GM12878 (cell line): ENCODE data around the gene VTI1A. TPM values are rescaled to one million over a fixed set of nuclear protein-coding genes. Genes with fewer than 3 reads are reported as not detected.

Experiments
- CREM ChIP-seq: IDR thresholded peaks from 2 replicates; pipeline ENCODE4 v1.6.1; 2014; ENCODE audit warnings: antibody characterized with exemption, low read depth
- E2F4 ChIP-seq: IDR thresholded peaks from 2 replicates; pipeline ENCODE4 v1.6.1; 2012; ENCODE audit warnings: low read depth, low read length, improper control_type of control experiment
- MEF2B ChIP-seq: fragments of 450-650 bp; IDR thresholded peaks from 2 replicates; pipeline ENCODE4 v1.6.1; 2018; ENCODE audit warnings: mild to moderate bottlenecking, moderate library complexity; ENCODE audit not compliant: partially characterized antibody, poor library complexity, severe bottlenecking
- MXI1 ChIP-seq: fragments of 150-350 bp; IDR thresholded peaks from 2 replicates; pipeline ENCODE4 v1.6.1; 2011; ENCODE audit warnings: low read depth, mild to moderate bottlenecking, inconsistent platforms, low read length, improper control_type of control experiment
- RAD51 ChIP-seq: fragments of 450-650 bp; IDR thresholded peaks from 2 replicates; pipeline ENCODE4 v1.6.1; 2016; ENCODE audit warnings: moderate library complexity, mild to moderate bottlenecking, inconsistent platforms
- RELA ChIP-seq: fragments of 450-650 bp; IDR thresholded peaks from 2 replicates; pipeline ENCODE4 v1.8.0; 2014; ENCODE audit warnings: borderline replicate concordance; ENCODE audit not compliant: partially characterized antibody
- SIN3A ChIP-seq: IDR thresholded peaks from 2 replicates; pipeline ENCODE4 v1.6.1; 2012; ENCODE audit warnings: low read depth, low read length, improper control_type of control experiment
- SKIL ChIP-seq: fragments of 450-650 bp; IDR thresholded peaks from 2 replicates; pipeline ENCODE4 v1.6.1; 2017; ENCODE audit warnings: mild to moderate bottlenecking, low read depth, inconsistent platforms; ENCODE audit not compliant: poor library complexity, severe bottlenecking
- polyA plus RNA-seq, 11 experiments: library from polyadenylated mRNA; depleted of rRNA in 4 of 11; unstranded in 6 of 11; stranded (reverse) in 5 of 11; fragments of >200 nt; fragmentation: Nextera tagmentation in 4 of 11; fragmentation: Illumina TruSeq in 1 of 11; extraction: Ambion mirVana in 4 of 11; extraction: Trizol in 1 of 11; gene quantifications; 1 replicate in 1 of 11; 2 replicates in 10 of 11; pipeline versions ENCODE4 v1.2.1 to v1.2.3, GENCODE V29; 2011 to 2016; ENCODE audit warnings: inconsistent platforms in 2 of 11, missing spikeins in 2 of 11, low read depth in 1 of 11
- total RNA-seq, 4 experiments: library from RNA; depleted of rRNA in 3 of 4; stranded (reverse); fragments of >200 nt in 3 of 4; fragmentation: Illumina TruSeq in 1 of 4; extraction: Trizol in 1 of 4; gene quantifications; 2 replicates each; pipeline versions ENCODE4 v1.2.1 to v1.2.3, GENCODE V29; 2013 to 2021
- TF ChIP-seq, protein P1 (sequence below): IDR thresholded peaks from 2 replicates; pipeline ENCODE4 v1.6.1; 2012; ENCODE audit warnings: low read depth, low read length, improper control_type of control experiment
- TF ChIP-seq, protein P2 (sequence below), 3 experiments: IDR thresholded peaks in 2 of 3; conservative IDR thresholded peaks in 1 of 3; 2 replicates each; pipeline ENCODE4 v1.5.1; 2011; ENCODE audit warnings: low read depth in 3 of 3, low read length in 3 of 3, mild to moderate bottlenecking in 3 of 3, control low read depth in 2 of 3, moderate library complexity in 2 of 3, inconsistent platforms in 1 of 3, mixed read lengths in 1 of 3; ENCODE audit not compliant: control insufficient read depth in 2 of 3, insufficient read depth in 1 of 3; ENCODE audit errors: extremely low read depth in 1 of 3

VTI1A gene
- total and polyA plus RNA-seq, 10 of the 15 experiments (the other 5 are each of a cell fraction or from before 2014, with no cell fraction given) = 12.4 to 43.2 (median 27.5) TPM

GRCh38 chr10:112562809-112563663 is 116.0 kb downstream of the VTI1A start (continued):
- TF ChIP-seq SKIL (no peak), MEF2B (no peak), MXI1 (no peak), CREM (no peak), SIN3A (no peak), RAD51 (no peak), E2F4 (no peak), RELA (no peak)
- TF ChIP-seq, protein P1, sequence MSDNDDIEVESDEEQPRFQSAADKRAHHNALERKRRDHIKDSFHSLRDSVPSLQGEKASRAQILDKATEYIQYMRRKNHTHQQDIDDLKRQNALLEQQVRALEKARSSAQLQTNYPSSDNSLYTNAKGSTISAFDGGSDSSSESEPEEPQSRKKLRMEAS = no peak
- TF ChIP-seq, protein P2, sequence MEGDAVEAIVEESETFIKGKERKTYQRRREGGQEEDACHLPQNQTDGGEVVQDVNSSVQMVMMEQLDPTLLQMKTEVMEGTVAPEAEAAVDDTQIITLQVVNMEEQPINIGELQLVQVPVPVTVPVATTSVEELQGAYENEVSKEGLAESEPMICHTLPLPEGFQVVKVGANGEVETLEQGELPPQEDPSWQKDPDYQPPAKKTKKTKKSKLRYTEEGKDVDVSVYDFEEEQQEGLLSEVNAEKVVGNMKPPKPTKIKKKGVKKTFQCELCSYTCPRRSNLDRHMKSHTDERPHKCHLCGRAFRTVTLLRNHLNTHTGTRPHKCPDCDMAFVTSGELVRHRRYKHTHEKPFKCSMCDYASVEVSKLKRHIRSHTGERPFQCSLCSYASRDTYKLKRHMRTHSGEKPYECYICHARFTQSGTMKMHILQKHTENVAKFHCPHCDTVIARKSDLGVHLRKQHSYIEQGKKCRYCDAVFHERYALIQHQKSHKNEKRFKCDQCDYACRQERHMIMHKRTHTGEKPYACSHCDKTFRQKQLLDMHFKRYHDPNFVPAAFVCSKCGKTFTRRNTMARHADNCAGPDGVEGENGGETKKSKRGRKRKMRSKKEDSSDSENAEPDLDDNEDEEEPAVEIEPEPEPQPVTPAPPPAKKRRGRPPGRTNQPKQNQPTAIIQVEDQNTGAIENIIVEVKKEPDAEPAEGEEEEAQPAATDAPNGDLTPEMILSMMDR (IDR thresholded peaks at IDR 0.05 in 2 of 3, conservative IDR thresholded peaks at IDR 0.05 in 1 of 3; ENCODE audit: control insufficient read depth in 2 of 3, extremely low read depth in 1 of 3, insufficient read depth in 1 of 3, low read depth in 3 of 3, low read length in 3 of 3) = no peak
